ENCODE measurements around the gene FAAP20.

Gene FAAP20

DNA sequence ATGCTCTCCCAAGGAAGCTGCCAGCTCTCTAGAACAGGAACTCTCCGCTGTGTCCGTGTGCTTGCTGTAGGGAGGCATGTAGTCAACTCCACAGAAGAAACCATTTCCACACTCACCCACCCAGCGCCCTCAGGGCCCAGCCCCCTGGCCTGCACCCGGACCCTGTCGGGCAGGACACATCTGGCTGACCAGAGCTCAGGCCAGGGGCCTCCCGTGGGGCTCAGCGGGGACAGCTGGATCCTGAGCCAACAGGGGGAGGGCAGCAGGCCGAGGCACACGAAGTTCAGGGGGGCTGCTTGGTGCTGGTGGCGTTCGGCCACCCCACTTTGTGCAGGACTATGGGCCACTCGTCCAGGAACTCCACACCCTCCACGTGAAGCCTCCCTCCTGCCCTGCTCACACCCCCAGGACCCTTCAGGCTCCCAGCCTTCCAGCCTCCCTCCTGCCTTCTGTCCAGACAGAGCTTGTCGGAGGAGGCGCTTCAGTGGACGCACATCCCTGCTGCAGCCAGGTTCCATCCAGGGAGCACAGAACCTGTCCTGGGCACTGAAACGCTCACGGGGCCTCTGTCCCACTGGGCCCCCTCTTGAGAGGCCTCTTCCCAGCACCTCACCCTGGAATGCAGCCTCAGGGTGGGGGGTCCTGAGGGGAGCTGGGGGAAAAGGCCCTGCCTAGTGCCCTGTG, 15.0 kb upstream of the FAAP20 start:
- DNase-seq = no peak

DNA sequence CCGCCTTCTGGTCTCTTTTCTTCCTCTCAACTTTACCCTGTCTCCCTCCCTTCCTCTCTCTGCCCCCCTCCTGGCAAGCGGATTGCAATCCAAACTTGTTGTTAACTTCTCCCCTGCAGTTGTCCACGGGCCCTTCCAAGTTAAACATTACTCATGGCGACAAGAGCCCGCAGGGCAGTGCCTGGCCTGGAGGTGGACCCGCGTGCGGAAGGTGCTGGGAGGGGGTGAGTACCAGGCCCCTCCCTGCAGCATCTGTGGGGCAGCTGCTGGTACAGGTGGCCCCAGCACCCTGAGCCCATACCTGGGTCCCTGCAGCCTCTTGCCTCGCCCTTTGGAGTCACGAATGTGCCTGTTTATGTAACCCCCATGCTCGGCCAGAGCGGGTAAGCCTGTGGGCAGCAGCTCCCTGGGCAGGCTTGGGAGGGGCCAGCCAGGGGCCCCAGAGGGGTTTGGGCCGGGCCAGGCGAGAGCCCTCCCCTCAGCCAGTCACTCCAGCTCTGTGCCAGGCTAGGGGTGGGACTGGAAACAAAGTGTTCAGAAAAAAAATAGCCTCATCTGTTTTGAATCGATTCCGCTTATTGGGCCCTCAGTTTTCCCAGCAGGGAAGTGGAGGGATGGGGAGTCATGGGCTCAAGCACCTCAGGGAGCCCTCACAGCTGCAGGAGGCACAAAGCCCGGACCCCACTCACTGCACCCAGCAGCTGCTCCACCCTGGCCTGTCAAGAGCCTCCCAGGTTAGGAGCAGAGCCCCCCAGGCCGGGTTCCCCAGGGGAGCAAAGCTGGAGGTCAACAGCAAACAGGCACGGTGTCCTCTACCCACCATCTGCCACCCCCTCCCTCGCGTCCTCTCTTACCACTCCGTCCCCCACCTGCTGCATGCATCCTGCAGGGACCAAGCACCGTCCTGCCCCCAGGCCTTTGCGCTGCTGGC, 14.0 kb upstream of the FAAP20 start:
- DNase-seq = no peak

DNA sequence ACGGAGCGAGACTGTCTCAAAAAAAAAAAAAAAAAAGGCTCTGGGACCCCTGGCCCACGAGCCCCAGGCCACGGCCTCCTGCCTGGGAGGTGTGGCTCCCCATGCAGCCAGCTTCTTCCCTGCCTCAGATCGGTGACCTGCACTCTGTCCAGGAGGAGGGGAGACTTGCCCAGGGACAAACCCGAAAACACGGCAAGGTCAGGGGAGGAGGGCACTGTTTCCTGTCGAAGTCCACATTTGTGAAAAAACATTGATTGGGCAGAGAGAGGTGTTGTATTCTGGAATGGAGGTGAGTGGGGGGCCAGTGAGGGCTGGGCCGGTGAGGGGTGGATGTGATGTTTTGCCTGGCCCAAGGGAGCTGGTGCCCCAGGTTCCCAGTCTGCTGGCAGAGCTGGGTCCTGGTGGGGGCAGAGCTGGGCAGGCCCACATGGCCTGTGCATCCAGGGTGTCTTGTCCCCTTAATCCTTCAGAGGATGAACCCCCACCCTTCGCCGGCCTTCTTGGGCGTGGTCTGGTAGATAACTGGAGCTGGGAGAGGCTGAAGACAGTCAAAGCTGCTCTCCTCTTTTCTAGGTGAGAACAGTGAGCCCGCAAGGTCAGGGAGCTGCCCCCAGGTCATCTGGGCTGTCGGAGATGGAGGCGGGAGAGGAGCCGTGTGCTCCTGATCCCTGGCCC, 12.4 kb upstream of the FAAP20 start:
- DNase-seq = no peak

- DNase-seq = peak; percentile 19
Observed at GRCh38 chr1:2205191-2205952, 10.8 kb upstream of the FAAP20 start.

DNA sequence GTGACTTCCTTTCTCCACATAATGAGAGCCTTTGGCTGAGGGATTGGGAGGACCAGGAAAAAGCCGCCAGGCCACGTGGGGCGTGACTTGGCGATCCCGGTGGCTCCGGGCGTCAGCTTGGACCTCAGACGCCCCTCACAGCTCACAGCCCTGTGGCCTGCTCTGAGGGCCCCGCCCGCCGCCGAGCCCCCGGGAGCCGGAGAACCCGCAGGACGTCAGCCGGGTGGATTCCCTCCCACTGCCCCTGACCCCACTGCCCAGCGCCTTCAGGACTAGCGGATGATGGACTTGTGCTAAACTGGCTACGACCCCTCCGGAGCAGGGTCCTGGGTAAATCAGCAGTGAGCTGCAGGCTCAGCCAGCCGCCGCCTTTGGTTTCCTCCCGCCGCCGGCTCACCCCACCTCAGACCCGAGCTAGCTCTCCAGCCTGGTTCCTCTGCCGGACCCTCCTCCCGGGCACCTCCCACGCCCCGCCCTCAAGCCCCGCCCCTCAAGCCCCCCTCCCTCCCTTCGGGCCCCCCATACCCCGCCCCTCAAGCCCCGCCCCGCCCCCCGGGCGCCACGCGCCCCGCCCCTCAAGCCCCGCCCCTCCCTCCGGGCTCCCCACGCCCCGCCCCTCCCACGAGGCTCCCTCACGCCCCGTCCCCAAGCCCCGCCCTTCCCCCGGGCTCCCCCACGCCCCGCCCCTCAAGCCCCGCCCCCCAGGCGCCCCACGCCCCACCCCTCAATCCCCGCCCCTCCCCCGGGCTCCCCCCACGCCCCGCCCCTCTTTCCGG, 10.0 kb upstream of the FAAP20 start:
- DNase-seq = no peak

DNA sequence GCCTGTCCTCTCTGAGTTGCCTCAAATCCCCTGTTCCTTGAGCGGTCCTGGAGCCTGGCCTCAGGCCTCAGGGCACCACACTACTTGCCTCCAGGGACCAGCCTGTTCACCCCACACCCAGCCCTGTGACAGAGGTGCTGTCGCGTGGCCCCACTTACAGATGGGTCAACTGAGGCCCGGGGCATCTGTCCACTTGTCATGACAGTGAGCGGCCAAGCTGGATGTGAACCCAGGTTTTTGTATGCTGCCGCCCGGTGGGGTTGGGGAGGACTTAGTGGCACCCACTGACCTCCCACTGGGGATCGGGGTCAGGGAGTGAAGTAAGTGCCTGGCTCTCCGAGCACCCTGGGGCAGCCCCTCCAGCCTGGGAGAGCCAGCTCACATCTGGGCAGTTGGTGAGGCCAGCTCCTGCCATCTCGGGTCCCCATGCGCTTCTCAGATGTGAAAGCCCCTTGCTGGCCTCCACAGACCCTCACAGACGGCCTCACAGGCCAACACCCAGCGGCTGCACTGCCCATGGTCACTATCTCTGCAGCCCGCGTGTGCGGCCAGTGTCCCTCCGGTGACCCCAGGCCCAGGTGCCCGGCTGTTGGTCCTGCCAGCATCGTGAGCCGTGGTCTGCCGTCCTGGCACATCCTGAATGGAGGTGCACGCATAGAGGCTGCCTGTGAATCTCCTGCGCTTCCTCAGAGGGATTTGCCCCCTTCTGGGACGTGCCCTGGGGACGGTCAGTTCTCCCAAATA, 9.3 kb upstream of the FAAP20 start:
- no peak for DNase-seq

- no peak for DNase-seq
Observed at GRCh38 chr1:2202843-2203601, 8.4 kb upstream of the FAAP20 start.

GRCh38 chr1:2202008-2202575, 7.5 kb upstream of the FAAP20 start:
- no peak for DNase-seq

- no peak for DNase-seq
Observed at GRCh38 chr1:2201062-2201461, 6.5 kb upstream of the FAAP20 start.

DNA sequence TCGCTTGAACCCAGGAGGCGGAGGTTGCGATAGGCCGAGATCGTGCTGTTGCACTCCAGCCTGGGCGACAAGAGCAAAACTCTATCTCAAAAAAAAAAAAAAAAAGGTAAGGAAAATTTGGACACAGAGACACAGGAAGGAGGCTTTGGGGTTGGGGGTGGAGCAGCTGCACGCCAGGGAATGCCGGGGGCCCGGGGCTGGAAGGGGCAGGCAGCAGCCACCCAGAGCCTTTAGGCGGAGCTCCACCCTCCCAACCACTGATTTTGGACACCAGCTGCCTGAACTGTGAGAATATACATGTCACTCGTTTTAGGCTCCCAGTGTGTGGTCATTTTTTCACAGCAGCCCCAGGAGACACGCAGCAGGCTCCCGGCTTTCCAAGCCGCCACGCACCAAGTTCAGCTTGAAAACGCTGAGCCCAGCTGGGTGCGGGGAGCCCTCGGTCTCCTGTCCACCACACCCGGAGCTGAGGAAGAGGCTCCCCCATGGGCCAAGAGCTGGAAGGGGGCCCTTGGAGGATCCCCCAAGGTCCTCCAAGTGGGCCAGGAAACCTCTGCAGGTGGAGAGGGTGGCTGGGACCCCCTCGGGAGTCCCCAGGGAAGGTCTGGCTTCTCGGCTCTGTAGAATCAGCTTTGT, 5.9 kb upstream of the FAAP20 start:
- DNase-seq = no peak

DNA sequence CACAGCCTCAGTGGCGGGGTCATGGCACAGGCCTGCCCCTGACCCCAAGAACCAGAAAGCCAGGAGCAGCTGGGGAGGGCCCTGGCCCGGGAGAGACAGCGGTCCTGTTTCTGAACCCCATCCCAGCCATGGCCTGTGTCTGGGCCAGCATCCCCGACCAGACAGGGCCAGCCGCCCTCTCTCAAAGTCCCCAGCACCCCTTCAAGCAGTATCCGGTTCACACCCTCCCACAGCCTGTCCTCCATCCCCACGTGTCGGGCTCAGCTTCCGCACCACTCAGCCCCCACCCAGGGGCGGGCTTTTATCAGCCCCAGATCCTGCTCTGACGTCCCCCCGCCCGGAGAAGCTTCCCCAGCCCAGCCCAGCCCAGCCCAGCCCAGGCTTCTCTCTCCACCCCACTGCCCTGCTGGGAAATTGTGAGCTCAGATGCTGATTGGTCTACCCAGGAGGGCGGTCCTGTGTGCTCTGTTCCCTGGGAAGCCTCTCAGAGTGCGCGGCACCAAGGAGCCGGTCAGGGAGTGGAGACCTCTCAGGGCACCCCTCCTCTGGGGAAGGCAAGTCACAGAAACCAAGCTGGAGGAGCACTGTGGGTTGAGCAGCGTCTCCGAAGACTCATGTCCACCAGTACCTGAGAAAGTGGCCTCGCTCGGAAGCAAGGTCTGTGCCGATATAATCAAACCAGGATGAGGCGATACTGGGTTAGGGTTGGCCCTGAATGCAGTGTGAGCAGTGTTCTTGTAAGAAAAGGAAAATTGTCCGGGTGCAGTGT, 4.7 kb upstream of the FAAP20 start:
- no peak for DNase-seq

GRCh38 chr1:2198571-2198970, 4.0 kb upstream of the FAAP20 start:
- DNase-seq = no peak

- DNase-seq = no peak
Observed at GRCh38 chr1:2197707-2198165, 3.2 kb upstream of the FAAP20 start.

DNA sequence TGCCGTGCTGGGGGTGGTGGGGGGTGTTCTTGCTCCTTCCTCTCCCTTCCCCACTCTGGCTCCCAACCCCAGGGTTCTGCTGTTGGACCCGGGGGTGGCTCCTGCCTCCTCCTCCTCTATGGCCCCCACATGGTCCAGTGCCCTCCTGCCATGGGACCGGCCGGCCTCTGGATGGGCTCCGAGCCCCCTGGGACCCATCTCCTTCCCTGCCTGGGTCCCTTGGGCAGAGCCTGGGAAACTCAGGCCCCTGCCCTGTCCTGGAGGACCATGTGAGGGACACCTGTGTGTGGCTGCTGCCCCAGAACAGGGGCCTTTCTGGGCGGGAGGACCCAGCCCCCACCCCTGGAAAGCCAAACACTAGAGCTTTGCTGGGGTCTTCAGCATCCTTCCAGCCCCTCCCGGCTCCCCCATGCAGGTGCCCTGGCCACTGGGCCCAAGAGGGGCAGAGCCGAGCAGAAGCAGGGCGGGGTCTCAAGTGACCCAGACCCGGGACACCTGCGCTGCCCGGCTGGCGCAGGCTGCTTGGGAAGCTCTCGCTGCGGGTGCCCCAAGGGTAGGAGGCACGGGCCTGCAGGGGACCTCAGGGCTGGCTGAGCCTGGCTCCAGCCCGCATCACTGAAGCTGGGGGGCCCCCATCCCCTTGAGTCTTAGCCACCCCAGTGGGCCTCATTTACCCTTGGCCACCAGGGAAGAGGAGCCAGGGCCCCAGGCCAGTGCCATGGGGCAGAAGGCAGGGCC, 2.5 kb upstream of the FAAP20 start:
- DNase-seq = no peak

GRCh38 chr1:2195785-2196184, 1.2 kb upstream of the FAAP20 start:
- no peak for DNase-seq

DNA sequence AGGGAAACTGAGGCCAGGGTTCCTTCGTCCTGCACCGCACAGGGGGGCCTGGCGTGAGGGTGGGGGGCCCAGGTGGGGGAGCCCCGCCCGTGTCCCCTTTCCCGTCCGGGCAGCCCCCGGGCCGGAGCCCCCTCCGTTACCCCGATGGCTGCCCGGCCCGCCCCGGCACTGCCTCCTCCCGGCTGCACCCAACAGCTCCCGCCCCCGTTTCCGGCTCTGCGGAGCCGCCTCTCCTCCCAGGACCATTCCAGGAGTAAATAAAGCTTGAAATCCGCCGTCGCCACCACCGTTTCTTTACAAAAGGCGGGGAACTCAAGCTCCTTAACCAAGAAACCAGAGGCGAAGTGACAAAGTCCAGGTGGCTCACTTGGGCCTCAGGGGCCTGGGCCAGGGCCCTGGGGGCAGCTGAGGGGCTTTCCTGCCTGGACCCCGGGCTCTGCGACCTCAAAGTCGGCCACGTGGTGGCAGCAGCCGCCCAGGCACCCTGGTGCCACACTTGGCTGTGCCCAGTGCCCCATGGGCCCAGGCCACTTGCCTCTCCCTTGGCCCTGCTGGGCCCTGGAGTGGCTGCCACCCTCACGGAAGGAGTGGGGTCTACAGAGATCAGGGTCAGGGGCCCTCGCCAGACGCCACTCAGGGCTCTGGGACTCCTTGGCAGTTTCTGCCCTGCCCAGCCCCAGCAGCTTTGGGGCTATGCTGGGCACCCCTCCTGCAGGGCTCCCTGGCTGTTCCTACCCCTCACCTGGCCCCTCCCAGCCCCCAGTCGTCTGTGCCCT, 514 bp upstream of the FAAP20 start:
- DNase-seq = peak; percentile 72

Measured in NCI-H446 treated with DMSO at 0.1 percent for 48 hours (cell line).